H1 (cell line): ENCODE results near the gene EXOSC5. TPM values are rescaled to one million over a fixed set of nuclear protein-coding genes. Genes with fewer than 3 reads are reported as not detected.

ENCODE experiments used
- CTCF ChIA-PET: fragments of 300-600 bp; sonication (Branson Sonifier 250); formaldehyde crosslinking; loops from one replicate; lab custom pipeline; 2021; ENCODE audit not compliant: partially characterized antibody; lab: Charles Lee
- POLR2A ChIA-PET: fragments of 300-600 bp; sonication (Branson Sonifier 250); formaldehyde crosslinking; loops from one replicate; lab custom pipeline; 2021; ENCODE audit warnings: inconsistent platforms; ENCODE audit not compliant: partially characterized antibody; lab: Charles Lee
- DNase-seq, 2 experiments: peaks; one replicate each; pipeline versions ENCODE4 v3.0.0 to v3.0.0-alpha.2; 2010 to 2022; ENCODE audit warnings: low spot score in 2 of 2, low read depth in 1 of 2, mixed read lengths in 1 of 2
- FAIRE-seq: peaks from 2 replicates; lab custom pipeline; 2011; peaks lifted over from hg19 to GRCh38; lab: Jason Lieb, UNC
- H2AFZ ChIP-seq: 2 replicates; pipeline ENCODE4 v1.8.1; 2012; ENCODE audit warnings: low read length, inconsistent platforms
- H2AK5ac ChIP-seq: 2 replicates; pipeline ENCODE4 v1.6.1; 2013; ENCODE audit warnings: low read depth, low read length
- H2BK120ac ChIP-seq: replicated peaks from 2 replicates; pipeline ENCODE3; 2013; ENCODE audit warnings: low read depth, low read length, inconsistent platforms
- H2BK12ac ChIP-seq: 2 replicates; pipeline ENCODE4 v1.6.1; 2013; ENCODE audit warnings: low read depth, low read length
- H2BK15ac ChIP-seq: 2 replicates; pipeline ENCODE4 v1.6.1; 2013; ENCODE audit warnings: low read length
- H2BK20ac ChIP-seq: 2 replicates; pipeline ENCODE4 v1.6.1; 2013; ENCODE audit warnings: low read length
- H2BK5ac ChIP-seq: 2 replicates; pipeline ENCODE4 v1.6.1; 2013; ENCODE audit warnings: low read depth, low read length
- H3K14ac ChIP-seq: 2 replicates; pipeline ENCODE4 v1.6.1; 2013; ENCODE audit warnings: inconsistent platforms; ENCODE audit not compliant: insufficient read length
- H3K18ac ChIP-seq: 2 replicates; pipeline ENCODE4 v1.6.1; 2013; ENCODE audit warnings: low read length; ENCODE audit errors: extremely low read depth
- H3K23ac ChIP-seq: 2 replicates; pipeline ENCODE4 v1.6.1; 2013; ENCODE audit warnings: inconsistent platforms; ENCODE audit not compliant: insufficient read length
- H3K23me2 ChIP-seq: 2 replicates; pipeline ENCODE4 v1.6.1; 2013; ENCODE audit warnings: low read depth, low read length
- H3K27ac ChIP-seq: 2 replicates; pipeline ENCODE4 v1.6.1; 2011; ENCODE audit warnings: low read depth, low read length, inconsistent platforms
- H3K27me3 ChIP-seq, 4 experiments: replicated peaks in 1 of 4; 1 replicate in 1 of 4; 2 replicates in 3 of 4; pipeline versions ENCODE4 v1.6.1 to v1.8.1; 2011 to 2013; ENCODE audit warnings: low read length in 3 of 4, mild to moderate bottlenecking in 3 of 4, inconsistent platforms in 2 of 4, mixed read lengths in 2 of 4, moderate library complexity in 1 of 4; ENCODE audit not compliant: control insufficient read depth in 3 of 4, insufficient read depth in 3 of 4; ENCODE audit errors: extremely low read depth in 1 of 4
- H3K36me3 ChIP-seq, 4 experiments: 2 replicates each; pipeline versions ENCODE4 v1.6.1 to v1.8.1; 2011 to 2013; ENCODE audit warnings: mild to moderate bottlenecking in 4 of 4, low read length in 3 of 4, moderate library complexity in 2 of 4, control low read depth in 1 of 4, inconsistent platforms in 1 of 4; ENCODE audit not compliant: insufficient read depth in 4 of 4, control insufficient read depth in 2 of 4
- H3K4ac ChIP-seq: replicated peaks from 2 replicates; pipeline ENCODE3; 2013; ENCODE audit warnings: low read length, low read depth, mixed read lengths, inconsistent platforms; ENCODE audit not compliant: insufficient read length
- H3K4me1 ChIP-seq, 4 experiments: replicated peaks in 1 of 4; 1 replicate in 1 of 4; 2 replicates in 3 of 4; pipeline versions ENCODE4 v1.6.1 to v1.8.1; 2011 to 2013; ENCODE audit warnings: low read length in 3 of 4, inconsistent platforms in 2 of 4, mixed read lengths in 1 of 4; ENCODE audit not compliant: insufficient read depth in 4 of 4, control insufficient read depth in 3 of 4
- H3K4me2 ChIP-seq, 2 experiments: 2 replicates each; pipeline versions ENCODE4 v1.6.1 to v1.8.1; 2011 to 2013; ENCODE audit warnings: low read depth in 2 of 2, low read length in 2 of 2, control low read depth in 1 of 2, inconsistent platforms in 1 of 2, mild to moderate bottlenecking in 1 of 2; ENCODE audit not compliant: insufficient read depth in 1 of 2
- H3K4me3 ChIP-seq, 4 experiments: fragments of 200-600, 300-600 bp in 1 of 4; sonication (generic), shearing (Covaris generic), sonication (Bioruptor Twin) in 1 of 4; 2 replicates each; pipeline versions ENCODE4 v1.5.1 to v1.8.1; 2011 to 2016; ENCODE audit warnings: low read length in 4 of 4, low read depth in 3 of 4, control low read depth in 2 of 4, inconsistent platforms in 2 of 4, mild to moderate bottlenecking in 2 of 4, mixed read lengths in 1 of 4, moderate library complexity in 1 of 4; ENCODE audit not compliant: insufficient read depth in 2 of 4; ENCODE audit errors: extremely low read depth in 1 of 4
- H3K56ac ChIP-seq: replicated peaks from 2 replicates; pipeline ENCODE3; 2013; ENCODE audit warnings: low read depth, mild to moderate bottlenecking, mixed read lengths, low read length, inconsistent platforms; ENCODE audit not compliant: insufficient read length
- H3K79me1 ChIP-seq: 2 replicates; pipeline ENCODE4 v1.6.1; 2013; ENCODE audit warnings: low read depth, low read length, control low read depth
- H3K79me2 ChIP-seq, 2 experiments: 2 replicates each; pipeline versions ENCODE4 v1.6.1 to v1.8.1; 2012 to 2013; ENCODE audit warnings: low read length in 2 of 2, mild to moderate bottlenecking in 2 of 2, inconsistent platforms in 1 of 2; ENCODE audit not compliant: insufficient read depth in 2 of 2, control insufficient read depth in 1 of 2
- H3K9ac ChIP-seq, 4 experiments: replicated peaks in 1 of 4; 1 replicate in 1 of 4; 2 replicates in 3 of 4; pipeline versions ENCODE4 v1.6.1 to v1.8.1; 2011 to 2013; ENCODE audit warnings: low read depth in 3 of 4, low read length in 3 of 4, control low read depth in 2 of 4, mild to moderate bottlenecking in 2 of 4, moderate library complexity in 2 of 4, inconsistent platforms in 1 of 4; ENCODE audit errors: extremely low read depth in 1 of 4
- H3K9me3 ChIP-seq, 2 experiments: 2 replicates each; pipeline versions ENCODE4 v1.6.1 to v1.8.1; 2012 to 2013; ENCODE audit warnings: mild to moderate bottlenecking in 2 of 2, moderate library complexity in 2 of 2, control low read depth in 1 of 2, inconsistent platforms in 1 of 2, low read depth in 1 of 2, low read length in 1 of 2, mixed read lengths in 1 of 2; ENCODE audit not compliant: insufficient read depth in 2 of 2
- H4K20me1 ChIP-seq, 2 experiments: replicated peaks in 1 of 2; 2 replicates each; pipeline versions ENCODE3 to v1.8.1; 2011 to 2013; ENCODE audit warnings: inconsistent platforms in 2 of 2, low read length in 2 of 2, mild to moderate bottlenecking in 1 of 2; ENCODE audit not compliant: insufficient read depth in 2 of 2, control insufficient read depth in 1 of 2
- H4K5ac ChIP-seq: 2 replicates; pipeline ENCODE4 v1.6.1; 2013; ENCODE audit warnings: low read length, low read depth, mixed read lengths, inconsistent platforms; ENCODE audit not compliant: insufficient read length
- H4K8ac ChIP-seq: 2 replicates; pipeline ENCODE4 v1.8.0; 2013; ENCODE audit warnings: mild to moderate bottlenecking, moderate library complexity, low read length, inconsistent platforms; ENCODE audit not compliant: insufficient read depth; ENCODE audit errors: extremely low read depth
- H4K91ac ChIP-seq: replicated peaks from 2 replicates; pipeline ENCODE3; 2013; ENCODE audit warnings: low read length, mixed read lengths, inconsistent platforms; ENCODE audit not compliant: insufficient read length
- CTBP2 ChIP-seq: IDR thresholded peaks from 2 replicates; pipeline ENCODE4 v1.7.0; 2011; ENCODE audit warnings: borderline replicate concordance, mild to moderate bottlenecking, moderate library complexity, mixed read lengths, low read length; ENCODE audit not compliant: insufficient read depth, insufficient read length
- GABPA ChIP-seq: IDR thresholded peaks from 2 replicates; pipeline ENCODE4 v1.6.1; 2011; ENCODE audit warnings: mild to moderate bottlenecking, low read length, moderate library complexity, borderline replicate concordance; ENCODE audit not compliant: insufficient read depth
- GTF2F1 ChIP-seq: IDR thresholded peaks from 2 replicates; pipeline ENCODE4 v1.6.1; 2012; ENCODE audit warnings: low read depth, low read length, improper control_type of control experiment, borderline replicate concordance
- HDAC2 ChIP-seq, 2 experiments: fragments of 300-600 bp in 1 of 2; sonication (generic) in 1 of 2; IDR thresholded peaks; 2 replicates each; pipeline ENCODE4 v1.6.1; 2011 to 2012; ENCODE audit warnings: low read depth in 2 of 2, low read length in 2 of 2, mild to moderate bottlenecking in 2 of 2, moderate library complexity in 2 of 2, borderline replicate concordance in 1 of 2, inconsistent platforms in 1 of 2
- JUN ChIP-seq: IDR thresholded peaks from 2 replicates; pipeline ENCODE4 v1.6.1; 2011; ENCODE audit warnings: low read depth, mild to moderate bottlenecking, improper control_type of control experiment, low read length
- NANOG ChIP-seq: IDR thresholded peaks from 2 replicates; pipeline ENCODE4 v1.6.1; 2011; ENCODE audit warnings: low read length, low read depth, mild to moderate bottlenecking, inconsistent platforms; ENCODE audit not compliant: insufficient read depth, poor library complexity, severe bottlenecking
- POLR2A ChIP-seq, 2 experiments: IDR thresholded peaks; 1 replicate in 1 of 2; 2 replicates in 1 of 2; pipeline ENCODE4 v1.6.1; 2011; ENCODE audit warnings: low read depth in 2 of 2, low read length in 2 of 2, mild to moderate bottlenecking in 2 of 2; ENCODE audit errors: control extremely low read depth in 1 of 2
- RNF2 ChIP-seq: fragments of 200-900, 300-1000 bp; sonication (generic); IDR thresholded peaks from 2 replicates; pipeline ENCODE4 v1.7.1; 2016; ENCODE audit warnings: borderline replicate concordance, low read depth, mild to moderate bottlenecking, antibody characterized with exemption, low read length; ENCODE audit not compliant: poor library complexity, severe bottlenecking; ENCODE audit errors: missing control alignments
- SP1 ChIP-seq: IDR thresholded peaks from 2 replicates; pipeline ENCODE4 v1.6.1; 2011; ENCODE audit warnings: low read depth, low read length
- WGBS, 2 experiments: shearing (Covaris generic) in 1 of 2; methylation state at CpG; one replicate each; pipeline versions ENCODE4 v1.1.6 to v1.1.7; 2013 to 2015; ENCODE audit warnings: low lambda C conversion rate in 2 of 2, mixed read lengths in 2 of 2, inconsistent platforms in 1 of 2, low coverage in 1 of 2, missing lambda C conversion rate in 1 of 2; ENCODE audit not compliant: insufficient replicate concordance in 2 of 2, insufficient coverage in 1 of 2, insufficient read length in 1 of 2; ENCODE audit errors: extremely low coverage in 1 of 2, missing lambda C conversion rate in 1 of 2; 5-methylcytosine and 5-hydroxymethylcytosine counted together
- polyA plus RNA-seq, 7 experiments: library from polyadenylated mRNA; depleted of rRNA in 3 of 7; stranded (reverse) in 5 of 7; unstranded in 2 of 7; fragments of >200 nt in 5 of 7; fragments of 200-250 nt in 2 of 7; gene quantifications; 1 replicate in 5 of 7; 2 replicates in 1 of 7; 4 replicates in 1 of 7; pipeline versions ENCODE4 v1.2.1 to v1.2.3, GENCODE V29; 2011 to 2013; ENCODE audit warnings: missing spikeins in 2 of 7, mixed read lengths in 2 of 7
- total RNA-seq: library from RNA; stranded (reverse); fragmentation: NEBNext Ultra II Directional; extraction: Animal tissue kit (Norgen Biotek cat#: 25700); gene quantifications from 2 replicates; pipeline ENCODE4 v1.2.1, GENCODE V29; 2021

EXOSC5 gene
- total and polyA plus RNA-seq, 2 of the 8 experiments (the other 6 are each of a cell fraction or from before 2014, with no cell fraction given) = 56.2 to 92.8 TPM

DNA sequence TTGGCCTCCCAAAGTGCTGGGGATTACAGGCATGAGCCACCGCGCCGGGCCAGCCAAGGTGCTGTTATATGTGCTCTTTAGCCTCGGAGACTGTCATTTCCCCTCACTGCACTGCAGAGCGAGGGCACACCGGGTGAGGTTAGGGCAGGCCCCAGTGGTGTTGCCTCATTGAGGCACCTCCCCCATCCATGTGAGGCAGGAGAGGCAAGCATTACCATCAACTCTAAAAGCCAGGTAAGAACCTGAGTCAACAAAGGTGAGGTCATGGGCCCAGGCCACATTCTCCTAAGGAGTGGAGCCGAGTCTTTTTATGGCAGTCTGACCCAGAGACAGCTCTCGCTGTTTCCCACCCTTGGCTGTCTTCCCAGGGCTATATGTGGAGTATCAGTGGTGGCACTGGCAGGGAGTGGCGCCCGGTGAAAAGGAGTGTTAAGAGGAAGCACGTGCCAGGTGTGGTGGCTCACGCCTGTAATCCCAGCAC is 19.1 kb upstream of the EXOSC5 start:
- H2AK5ac ChIP-seq = no peak overlapping the region
- H3K4ac ChIP-seq = no peak overlapping the region
- no peak overlapping the region for H3K27ac ChIP-seq
- WGBS, 2 experiments = 89% methylated on average over 12 of the region's 12 CpGs; no CpG with 5 or more reads in 1 of the 2 experiments
- no peaks in the 10 kb centered on the region; a peak in 1 of 7 replicates for H3K27me3 ChIP-seq
- no peak overlapping the region for H3K9ac ChIP-seq
- H4K5ac ChIP-seq = no peak overlapping the region
- POLR2A ChIA-PET = interaction anchor here (0.7 to 1.3 kb wide), 4 partner anchors 10 to 945 kb away, joined by 3 to 5 read pairs (median 4); partner anchors contain the start of gene B3GNT8
- H3K9me3 ChIP-seq = no peaks in the 10 kb centered on the region
- no peak for DNase-seq
- no peak overlapping the region for H2BK20ac ChIP-seq
- no peak overlapping the region for H2AFZ ChIP-seq
- H3K18ac ChIP-seq = no peak overlapping the region
- no peak for TF ChIP-seq NANOG
- no peak for TF ChIP-seq POLR2A (IDR thresholded peaks at IDR 0.05; ENCODE audit: control extremely low read depth in 1 of 2, low read depth in 2 of 2, low read length in 2 of 2)
- no peak for TF ChIP-seq HDAC2 (IDR thresholded peaks at IDR 0.05; ENCODE audit: borderline replicate concordance in 1 of 2, low read depth in 2 of 2, low read length in 2 of 2)
- TF ChIP-seq CTBP2 = no peak
- TF ChIP-seq GABPA = no peak
- no peak for TF ChIP-seq SP1
- TF ChIP-seq JUN = no peak
- TF ChIP-seq GTF2F1 = no peak
- no peak for TF ChIP-seq RNF2
- TF ChIP-seq, all 59 proteins: peak for 0
- H3K36me3 ChIP-seq = peaks cover 2 to 13% (median 7%) of the 10 kb centered on the region in 4 experiments; a peak in 6 of 8 replicates
- H3K56ac ChIP-seq = no peak overlapping the region
- H4K20me1 ChIP-seq = no peaks in the 10 kb centered on the region
- no peak overlapping the region for H3K14ac ChIP-seq
- H2BK5ac ChIP-seq = no peak overlapping the region
- no peak overlapping the region for H2BK120ac ChIP-seq
- no peak overlapping the region for H3K4me2 ChIP-seq
- FAIRE-seq = no peak
- H3K4me1 ChIP-seq = no peaks in the 10 kb centered on the region
- no peak overlapping the region for H2BK12ac ChIP-seq
- no peak overlapping the region for H2BK15ac ChIP-seq
- no peaks in the 10 kb centered on the region for H3K79me2 ChIP-seq
- H4K8ac ChIP-seq = no peak overlapping the region
- CTCF ChIA-PET = no interaction called here
- H3K23me2 ChIP-seq = no peaks in the 10 kb centered on the region
- no peaks in the 10 kb centered on the region for H3K79me1 ChIP-seq
- no peak overlapping the region for H3K23ac ChIP-seq
- H4K91ac ChIP-seq = no peak overlapping the region
- no peak overlapping the region for H3K4me3 ChIP-seq
